HG02571 (cell line): Measurements from ENCODE around the gene LMNTD2.

Experiments
- ATAC-seq: cut with Tn5 transposase; IDR thresholded peaks from one replicate; pipeline ENCODE4 v1.9.1; 2021; ENCODE audit warnings: mild to moderate bottlenecking, moderate library complexity; ENCODE audit not compliant: unreplicated experiment

Gene LMNTD2

GRCh38 chr11:554428-555226 lies 5.9 kb downstream of the LMNTD2 start:
- no peak for ATAC-seq

GRCh38 chr11:553988-554340 lies 6.6 kb downstream of the LMNTD2 start:
- no peak for ATAC-seq

- no peak for ATAC-seq
These were observed 7.2 kb downstream of the LMNTD2 start for GRCh38 chr11:553083-553987.

- no peak for ATAC-seq
These were observed 8.9 kb downstream of the LMNTD2 start for GRCh38 chr11:551596-551995.

- ATAC-seq: no peak
These were observed 9.4 kb downstream of the LMNTD2 start for GRCh38 chr11:551131-551530.

- no peak for ATAC-seq
These were observed 9.8 kb downstream of the LMNTD2 start for GRCh38 chr11:550746-551085.

GRCh38 chr11:550021-550745 lies 10.4 kb downstream of the LMNTD2 start:
- ATAC-seq: no peak

- ATAC-seq: no peak
These were observed 11.6 kb downstream of the LMNTD2 start for GRCh38 chr11:548700-549603.

- ATAC-seq: no peak
These were observed 15.4 kb downstream of the LMNTD2 start for GRCh38 chr11:545171-545570.

GRCh38 chr11:544817-545166 lies 15.7 kb downstream of the LMNTD2 start:
- no peak for ATAC-seq

- no peak for ATAC-seq
These were observed 19.1 kb downstream of the LMNTD2 start for GRCh38 chr11:541433-541885.

GRCh38 chr11:540583-541432 lies 19.7 kb downstream of the LMNTD2 start:
- ATAC-seq: no peak

GRCh38 chr11:539971-540481 lies 20.5 kb downstream of the LMNTD2 start:
- no peak for ATAC-seq

- no peak for ATAC-seq
These were observed 22.0 kb downstream of the LMNTD2 start for GRCh38 chr11:538431-539051.

GRCh38 chr11:537622-538430 lies 22.7 kb downstream of the LMNTD2 start:
- ATAC-seq: no peak

GRCh38 chr11:536841-537621 lies 23.5 kb downstream of the LMNTD2 start, which contains the start of gene LRRC56:
Gene LRRC56, plus strand, starts transcription at chr11:537527. Its CDS starts 3,158 bp downstream, at chr11:540685.
- peak; percentile 41 for ATAC-seq
